ENCODE measurements around the gene SPTAN1. TPM values are rescaled to one million over a fixed set of nuclear protein-coding genes. Genes with fewer than 3 reads are reported as not detected.
A peak's percentile ranks its signal among the peaks of the same experiment; 100 is the strongest.

SPTAN1 gene
- total and polyA plus RNA-seq, 2 of the 4 experiments (the other 2 are of a cell fraction), result 275 to 327 TPM

GRCh38 chr9:128636556-128637530, 84.5 kb downstream of the SPTAN1 start:
- no peak overlapping the region for H3K9ac ChIP-seq (ENCODE audit: low read depth, low read length)
- WGBS, 2 experiments (ENCODE audit: extremely low coverage in 2 of 2, insufficient read length in 1 of 2), result 94% methylated on average over 4 of the region's 20 CpGs; no CpG with 5 or more reads in 1 of the 2 experiments
- dilution Hi-C loops (cut with HindIII; ENCODE audit: low sequenced_read_pairs, unreplicated experiment), result no loop called here
- no peak overlapping the region for H4K5ac ChIP-seq (ENCODE audit: low read depth, low read length)
- TF ChIP-seq RCOR1 (IDR thresholded peaks at IDR 0.05; ENCODE audit: insufficient replicate concordance, low read length), result no peak
- TF ChIP-seq MAZ (IDR thresholded peaks at IDR 0.05; ENCODE audit: borderline replicate concordance, low read depth, low read length), result no peak
- no peak for TF ChIP-seq MAFK (IDR thresholded peaks at IDR 0.05; ENCODE audit: low read depth, low read length)
- TF ChIP-seq SMC3 (IDR thresholded peaks at IDR 0.05; ENCODE audit: low read depth, low read length), result no peak
- H2BK20ac ChIP-seq (ENCODE audit: low read depth, low read length), result peak overlapping the region; percentile 90
- peak overlapping the region; percentile 99 for H2BK5ac ChIP-seq (ENCODE audit: low read depth, low read length, poor library complexity, severe bottlenecking)
- H3K18ac ChIP-seq (ENCODE audit: low read depth, low read length), result no peak overlapping the region
- H3K4ac ChIP-seq (ENCODE audit: low read depth, low read length), result peak overlapping the region; percentile 100
- peaks cover 13% of the 10 kb centered on the region for H3K4me1 ChIP-seq (ENCODE audit: control insufficient read depth, insufficient read depth, low read length)
- ChIA-PET CTCF (no interaction called here), POLR2A (ENCODE audit: unreplicated experiment) (no interaction called here)
- no peaks in the 10 kb centered on the region for H3K9me3 ChIP-seq (ENCODE audit: control insufficient read depth, insufficient read depth, low read length)
- peaks cover 4 to 35% of the 10 kb centered on the region in 2 experiments; a peak in 2 of 4 replicates for H3K79me1 ChIP-seq (ENCODE audit: low read depth in 1 of 2, low read length in 2 of 2)
- in situ Hi-C loops (cut with MboI; ENCODE audit: low sequenced_read_pairs), result no loop called here
- peak overlapping the region; percentile 25; the same call in 1 of the 3 replicates for H2BK15ac ChIP-seq (ENCODE audit: low read depth, low read length)
- no peak overlapping the region for H3K27ac ChIP-seq (ENCODE audit: insufficient read depth, low read length)
- peak overlapping the region; percentile 100 for H2AK9ac ChIP-seq (replicated peaks; ENCODE audit: low read depth, low read length, poor library complexity)
- no peak overlapping the region for H3K56ac ChIP-seq (ENCODE audit: extremely low read depth, insufficient read depth, low read length)
- no peak overlapping the region for H3K23ac ChIP-seq (ENCODE audit: low read depth, low read length)
- H3K27me3 ChIP-seq (ENCODE audit: control insufficient read depth, insufficient read depth, low read length), result no peaks in the 10 kb centered on the region
- BruUV-seq (replicated peaks), result no TSS peak
- DNase-seq (no peak), ATAC-seq (ENCODE audit: low read depth) (no peak)
- H3K4me2 ChIP-seq (ENCODE audit: low read depth, low read length), result no peak overlapping the region
- 0 out of 2 replicates have a peak, but pooled peaks cover 5% of the 10 kb centered on the region for H3K9me1 ChIP-seq (ENCODE audit: insufficient read depth, low read length)
- H3K4me3 ChIP-seq (ENCODE audit: insufficient read depth, low read depth, low read length), result no peak overlapping the region
- H3K36me3 ChIP-seq (ENCODE audit: control insufficient read depth, insufficient read depth, low read length), result peaks cover 32% of the 10 kb centered on the region
- peak overlapping the region; percentile 97 for H2BK120ac ChIP-seq (ENCODE audit: low read depth, low read length)
- peak overlapping the region; percentile 6 for H2AFZ ChIP-seq (replicated peaks; ENCODE audit: low read length, poor library complexity)
- H3K14ac ChIP-seq (replicated peaks; ENCODE audit: low read depth, low read length), result no peak overlapping the region
- peak overlapping the region; percentile 100 for H4K91ac ChIP-seq (ENCODE audit: insufficient read depth, low read depth, low read length)
- peak overlapping the region; percentile 100 for H2AK5ac ChIP-seq (ENCODE audit: low read depth, low read length)
- intact Hi-C loops (cut with micrococcal nuclease), result no loop called here
- peak overlapping the region; percentile 82 to 97; a peak in 2 of 4 replicates for H4K8ac ChIP-seq (ENCODE audit: low read depth in 2 of 2, low read length in 2 of 2)
- 0 out of 2 replicates have a peak, but pooled peaks cover 3% of the 10 kb centered on the region for H4K20me1 ChIP-seq (ENCODE audit: insufficient read depth, low read length)
